Mucosa of gallbladder (tissue), 1 donor: Measurements from ENCODE around the gene ICAM3. TPM values are rescaled to one million over a fixed set of nuclear protein-coding genes. Genes with fewer than 3 reads are reported as not detected.
"Not testable (repeated sequence)": the region's sequence is repeated elsewhere in the genome, so short reads cannot be mapped to it uniquely, and the experiment has no call there.

Experiments used
- DNase-seq: peaks from one replicate; pipeline ENCODE4 v3.0.0-alpha.2; 2020; ENCODE audit warnings: low spot score
- total RNA-seq: library from RNA; stranded (reverse); gene quantifications from one replicate; pipeline ENCODE4 v1.2.1, GENCODE V29; 2021
- donor health status: DM: no; HTN: no; CAD: no.

Gene ICAM3
- 14.7 TPM for total RNA-seq

GRCh38 chr19:10339380-10339960, at the start of gene ICAM3:
Gene ICAM3, minus strand, starts transcription at chr19:10339624. Its CDS starts 10 bp downstream, at chr19:10339614.
- DNase-seq: no peak

GRCh38 chr19:10388957-10389356, 49.5 kb upstream of the ICAM3 start:
- DNase-seq: peak; percentile 90

- DNase-seq: no peak
These were observed 45.2 kb upstream of the ICAM3 start for GRCh38 chr19:10384580-10384979.

- DNase-seq: not testable (repeated sequence)
These were observed 43.7 kb upstream of the ICAM3 start for GRCh38 chr19:10383223-10383499.

- peak; percentile 98 for DNase-seq
These were observed 41.1 kb upstream of the ICAM3 start, which contains the start of gene TYK2 for GRCh38 chr19:10380313-10381102. Gene TYK2, minus strand, starts transcription at chr19:10380572. Its CDS starts 2,166 bp downstream, at chr19:10378406.

- DNase-seq: no peak
These were observed 40.5 kb upstream of the ICAM3 start for GRCh38 chr19:10379880-10380312.

- no peak for DNase-seq
These were observed 38.7 kb upstream of the ICAM3 start for GRCh38 chr19:10378124-10378523.

GRCh38 chr19:10377140-10377640, 37.8 kb upstream of the ICAM3 start:
- not testable (repeated sequence) for DNase-seq

GRCh38 chr19:10374931-10375330, 35.5 kb upstream of the ICAM3 start:
- no peak for DNase-seq

- no peak for DNase-seq
These were observed 33.3 kb upstream of the ICAM3 start for GRCh38 chr19:10372690-10373089.

GRCh38 chr19:10368101-10368803, 28.8 kb upstream of the ICAM3 start:
- no peak for DNase-seq

- not testable (repeated sequence) for DNase-seq
These were observed 27.6 kb upstream of the ICAM3 start for GRCh38 chr19:10366950-10367512.

GRCh38 chr19:10365518-10365917, 26.1 kb upstream of the ICAM3 start:
- no peak for DNase-seq

GRCh38 chr19:10364644-10365043, 25.2 kb upstream of the ICAM3 start:
- DNase-seq: no peak

- no peak for DNase-seq
These were observed 24.4 kb upstream of the ICAM3 start for GRCh38 chr19:10363789-10364281.

GRCh38 chr19:10362259-10362658, 22.8 kb upstream of the ICAM3 start:
- no peak for DNase-seq

GRCh38 chr19:10361569-10362011, 22.2 kb upstream of the ICAM3 start:
- no peak for DNase-seq

GRCh38 chr19:10356431-10356830, 17.0 kb upstream of the ICAM3 start:
- no peak for DNase-seq

GRCh38 chr19:10353793-10354391, 14.5 kb upstream of the ICAM3 start:
- no peak for DNase-seq

- peak; percentile 25 for DNase-seq
These were observed 13.6 kb upstream of the ICAM3 start for GRCh38 chr19:10352764-10353671.
